GM19438 (cell line): ENCODE measurements around the gene ATXN7.

ENCODE experiments used
- ATAC-seq: cut with Tn5 transposase; IDR thresholded peaks from one replicate; pipeline ENCODE4 v1.9.1; 2021; ENCODE audit warnings: low read depth; ENCODE audit not compliant: unreplicated experiment

Gene ATXN7

DNA sequence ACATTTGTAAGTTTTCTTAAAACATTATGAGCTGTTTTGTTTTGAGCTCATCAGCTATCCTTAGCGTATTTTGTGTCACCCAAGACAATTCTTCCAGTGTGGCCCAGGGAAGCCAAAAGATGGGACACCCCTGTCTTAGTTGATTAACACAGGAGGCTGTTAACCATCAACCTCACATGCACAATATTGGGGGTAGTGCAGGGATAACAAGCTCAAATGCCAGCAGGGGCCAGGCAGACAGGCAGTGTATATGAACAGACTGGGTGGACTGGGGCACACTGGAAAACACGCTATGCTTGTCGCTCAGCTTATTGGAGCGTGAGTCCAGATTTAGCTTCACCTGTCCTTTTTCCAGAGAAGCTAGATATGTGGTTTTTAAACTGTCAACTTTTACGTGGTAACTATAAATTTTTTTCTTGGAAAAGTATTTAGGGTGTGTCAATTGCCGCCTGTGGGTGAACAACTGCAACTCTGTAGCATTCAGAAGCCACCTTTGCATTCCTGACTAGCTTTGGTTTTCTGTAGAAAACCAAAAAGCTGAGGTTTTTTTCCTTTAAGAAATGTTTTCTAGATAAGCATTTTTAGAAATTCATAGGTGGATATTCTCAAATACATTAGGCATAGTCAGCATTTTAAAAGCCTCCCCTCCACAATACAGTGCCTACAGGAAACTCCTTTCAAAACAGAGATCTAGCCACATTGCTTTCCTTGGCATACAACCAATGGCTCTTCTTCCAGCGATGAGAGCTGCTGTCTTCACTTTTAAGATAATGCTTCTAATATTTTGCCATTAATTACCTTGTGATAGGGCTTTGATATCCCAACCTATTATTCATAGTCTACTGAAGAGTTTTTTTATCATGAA is 145.1 kb downstream of the ATXN7 start:
- ATAC-seq: no peak

GRCh38 chr3:64009528-64009927 is 145.9 kb downstream of the ATXN7 start:
- no peak for ATAC-seq

DNA sequence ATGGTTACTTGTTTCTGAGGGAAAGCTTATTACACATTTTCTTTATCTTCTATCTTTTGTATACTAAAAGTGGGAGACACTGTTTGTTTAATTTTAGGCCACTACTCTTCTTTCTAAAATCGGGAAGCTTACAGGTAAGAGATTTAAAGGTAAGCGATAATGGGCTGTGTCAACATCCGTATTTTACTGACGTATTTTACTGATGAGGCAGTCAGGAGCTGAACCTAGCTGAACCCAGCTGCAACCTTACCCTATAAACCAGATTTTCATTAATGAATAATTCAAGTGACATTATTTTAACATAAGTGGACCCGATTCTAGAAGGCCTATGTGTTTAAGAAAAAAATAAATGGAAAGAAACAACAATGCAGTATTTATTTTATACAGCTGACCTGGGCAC is 146.5 kb downstream of the ATXN7 start:
- no peak for ATAC-seq

GRCh38 chr3:64011685-64012084 is 148.0 kb downstream of the ATXN7 start:
- ATAC-seq: no peak

- no peak for ATAC-seq
These were observed 153.4 kb downstream of the ATXN7 start for GRCh38 chr3:64016941-64017620.

GRCh38 chr3:64019271-64019670 is 155.6 kb downstream of the ATXN7 start:
- ATAC-seq: no peak

GRCh38 chr3:64019879-64020278 is 156.2 kb downstream of the ATXN7 start:
- no peak for ATAC-seq

GRCh38 chr3:64021922-64022321 is 158.3 kb downstream of the ATXN7 start:
- ATAC-seq: no peak

- no peak for ATAC-seq
These were observed 159.0 kb downstream of the ATXN7 start for GRCh38 chr3:64022451-64023186.

- peak; percentile 89 for ATAC-seq
These were observed 159.7 kb downstream of the ATXN7 start, which contains the start of gene PSMD6 for GRCh38 chr3:64023187-64023860. PSMD6 (minus strand) TSS chr3:64023494; CDS start chr3:64023419, 75 bp downstream.

GRCh38 chr3:64023861-64024223 is 160.2 kb downstream of the ATXN7 start:
- ATAC-seq: no peak

DNA sequence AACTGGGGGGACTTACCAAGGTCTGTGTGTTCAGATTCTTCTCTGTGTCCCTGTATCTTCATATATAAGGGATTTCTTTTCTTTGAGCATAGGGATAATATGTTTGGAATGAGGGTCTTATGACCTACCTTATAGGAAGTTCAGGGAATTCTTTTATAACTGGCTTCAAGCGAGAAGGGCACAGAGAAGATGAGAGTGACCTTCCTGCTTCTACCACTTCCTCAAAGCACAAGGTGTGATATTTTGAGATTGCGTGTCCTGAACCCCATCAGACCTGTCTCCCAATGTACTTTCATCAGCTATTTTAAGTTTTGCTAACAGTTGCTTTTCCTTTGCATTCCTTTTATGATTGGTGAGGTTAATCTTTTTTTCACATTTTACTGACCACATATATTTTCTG is 162.7 kb downstream of the ATXN7 start:
- no peak for ATAC-seq

GRCh38 chr3:64027658-64028057 is 164.0 kb downstream of the ATXN7 start:
- no peak for ATAC-seq

GRCh38 chr3:64028754-64029153 is 165.1 kb downstream of the ATXN7 start:
- no peak for ATAC-seq

DNA sequence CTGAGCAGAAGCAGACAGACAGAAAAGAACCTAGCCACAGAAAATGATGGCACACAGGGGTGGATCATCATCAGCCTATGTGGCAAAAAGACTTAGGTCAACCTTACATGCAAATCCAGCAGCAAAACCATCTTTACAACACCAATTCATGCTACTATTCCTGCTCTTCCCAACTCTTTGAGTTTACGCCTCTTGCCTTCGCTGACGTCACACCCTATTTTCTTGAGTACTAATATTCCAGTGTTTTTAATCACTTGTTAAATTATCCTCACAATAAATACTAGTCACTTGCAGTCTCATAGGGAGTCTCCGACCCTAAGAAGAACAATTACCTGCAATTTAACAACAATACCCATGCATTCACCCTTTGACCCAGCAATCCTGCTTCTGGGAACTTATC is 165.6 kb downstream of the ATXN7 start:
- ATAC-seq: no peak

DNA sequence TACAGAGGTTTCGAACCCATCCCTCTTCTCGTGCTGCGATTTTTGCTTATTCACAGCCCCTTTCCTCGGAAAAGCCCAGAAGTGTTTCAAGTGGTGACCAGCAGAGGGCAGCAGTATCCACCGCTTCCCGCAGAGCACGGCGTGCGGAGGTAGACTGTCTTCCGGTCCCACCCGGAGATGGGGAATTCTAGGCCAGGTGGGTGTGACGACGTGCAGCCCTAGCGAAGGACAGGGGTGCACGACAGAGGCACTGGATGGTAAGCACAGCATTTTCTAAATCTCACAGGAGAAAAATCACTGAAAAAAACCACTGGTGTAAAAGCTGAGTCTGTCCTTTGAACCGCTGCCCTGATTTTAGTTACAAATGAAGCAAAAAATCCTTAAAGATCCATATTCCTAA is 167.1 kb downstream of the ATXN7 start:
- ATAC-seq: peak; percentile 97

DNA sequence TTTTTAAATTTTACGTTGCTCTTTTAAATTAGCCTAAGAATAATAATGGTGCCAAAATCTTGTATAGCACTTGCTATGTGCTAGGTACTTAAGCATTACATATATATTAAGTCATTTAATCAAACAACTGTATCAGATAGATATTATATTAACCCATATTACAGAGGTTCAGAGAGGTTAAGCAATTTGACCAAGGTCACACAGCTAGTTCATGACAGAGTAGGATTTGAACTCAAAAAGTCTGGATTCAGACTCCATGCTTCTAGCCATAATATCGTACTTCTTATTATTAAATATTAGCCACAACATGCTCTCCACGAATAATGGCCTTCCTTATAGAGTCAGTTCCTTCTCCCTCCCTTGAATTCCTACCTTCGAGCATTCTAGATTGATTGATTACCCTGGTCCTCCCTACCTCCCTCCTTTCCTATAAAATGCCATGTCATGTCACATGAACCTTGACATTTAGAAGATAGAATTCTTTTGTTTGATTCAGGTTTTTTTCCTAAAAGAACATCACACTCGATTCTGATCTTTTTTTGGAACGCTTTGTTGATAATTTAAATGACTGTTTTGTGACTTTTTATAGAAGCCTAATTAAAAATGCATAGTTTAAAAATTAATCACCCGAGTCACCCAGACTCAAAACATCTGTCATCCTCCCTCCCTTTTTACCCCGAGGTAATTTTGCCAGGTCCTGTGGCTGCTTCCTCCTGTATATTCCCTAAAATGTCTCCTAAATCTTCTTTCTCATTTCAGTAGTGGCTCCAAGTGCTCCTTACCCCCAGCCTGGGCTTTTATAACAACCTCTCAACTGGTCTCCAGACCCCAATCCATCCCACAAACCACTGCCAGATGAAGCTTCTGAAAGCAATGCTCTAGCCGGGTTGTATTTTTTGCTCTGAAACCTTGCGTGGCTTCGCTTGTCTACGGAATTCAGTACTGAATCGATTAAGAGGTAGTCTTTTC is 168.2 kb downstream of the ATXN7 start:
- ATAC-seq: no peak

GRCh38 chr3:64033069-64033468 is 169.4 kb downstream of the ATXN7 start:
- no peak for ATAC-seq

- no peak for ATAC-seq
These were observed 173.4 kb downstream of the ATXN7 start for GRCh38 chr3:64037084-64037483.
